IMR-90 (cell line): ENCODE measurements around the gene PIP5K1B. TPM values are rescaled to one million over a fixed set of nuclear protein-coding genes. Genes with fewer than 3 reads are reported as not detected.
A peak's percentile ranks its signal among the peaks of the same experiment; 100 is the strongest.

Experiments
- ATAC-seq: fragments of 200-7000 bp; cut with Tn5 transposase; 2 replicates; pipeline ENCODE4 v1.9.1; 2020; ENCODE audit warnings: low read depth, mild to moderate bottlenecking, moderate library complexity
- BruUV-seq: library from RNA; stranded (reverse); fragments of 400-500 nt; replicated peaks from 2 replicates; lab custom pipeline; 2021; lab: Mats Ljungman, UMichigan
- CTCF ChIA-PET: fragments of 300-600 bp; formaldehyde crosslinking; extraction: SDS; loops from one replicate; lab custom pipeline; 2021; ENCODE audit warnings: antibody characterized with exemption; lab: Yijun Ruan, JAX
- POLR2A ChIA-PET: fragments of 300-600 bp; sonication (Branson Sonifier 250); formaldehyde crosslinking; loops from one replicate; lab custom pipeline; 2022; ENCODE audit warnings: antibody characterized with exemption; ENCODE audit not compliant: unreplicated experiment; lab: Charles Lee
- DNase-seq: peaks from one replicate; pipeline ENCODE4 v3.0.0; 2013
- H2AFZ ChIP-seq: replicated peaks from 2 replicates; pipeline ENCODE3; 2013; ENCODE audit warnings: low read length, mild to moderate bottlenecking; ENCODE audit not compliant: poor library complexity
- H2AK5ac ChIP-seq: 2 replicates; pipeline ENCODE4 v1.6.1; 2013; ENCODE audit warnings: low read depth, low read length, inconsistent platforms
- H2AK9ac ChIP-seq: replicated peaks from 2 replicates; pipeline ENCODE3; 2013; ENCODE audit warnings: mild to moderate bottlenecking, low read depth, low read length, moderate library complexity; ENCODE audit not compliant: poor library complexity
- H2BK120ac ChIP-seq: 2 replicates; pipeline ENCODE4 v1.6.1; 2013; ENCODE audit warnings: low read depth, low read length, inconsistent platforms
- H2BK15ac ChIP-seq: 3 replicates; pipeline ENCODE4 v1.6.1; 2013; ENCODE audit warnings: low read depth, low read length, inconsistent platforms
- H2BK20ac ChIP-seq: 2 replicates; pipeline ENCODE4 v1.6.1; 2013; ENCODE audit warnings: low read depth, mild to moderate bottlenecking, inconsistent platforms, low read length, moderate library complexity
- H2BK5ac ChIP-seq: 2 replicates; pipeline ENCODE4 v1.6.1; 2013; ENCODE audit warnings: mild to moderate bottlenecking, low read depth, low read length, inconsistent platforms; ENCODE audit not compliant: poor library complexity, severe bottlenecking
- H3K14ac ChIP-seq: replicated peaks from 2 replicates; pipeline ENCODE4 v1.6.1; 2013; ENCODE audit warnings: low read depth, low read length, inconsistent platforms
- H3K18ac ChIP-seq: 2 replicates; pipeline ENCODE4 v1.6.1; 2013; ENCODE audit warnings: low read depth, low read length, control low read depth
- H3K23ac ChIP-seq: 2 replicates; pipeline ENCODE4 v1.6.1; 2013; ENCODE audit warnings: low read depth, low read length, inconsistent platforms
- H3K27ac ChIP-seq: 2 replicates; pipeline ENCODE4 v1.5.1; 2013; ENCODE audit warnings: mild to moderate bottlenecking, control low read depth, low read length; ENCODE audit not compliant: insufficient read depth
- H3K27me3 ChIP-seq: 2 replicates; pipeline ENCODE4 v1.6.1; 2013; ENCODE audit warnings: low read length; ENCODE audit not compliant: control insufficient read depth, insufficient read depth
- H3K36me3 ChIP-seq: 2 replicates; pipeline ENCODE4 v1.6.1; 2013; ENCODE audit warnings: low read length, mixed read lengths; ENCODE audit not compliant: control insufficient read depth, insufficient read depth
- H3K4ac ChIP-seq: 2 replicates; pipeline ENCODE4 v1.6.1; 2013; ENCODE audit warnings: low read depth, low read length, inconsistent platforms
- H3K4me1 ChIP-seq: 2 replicates; pipeline ENCODE4 v1.6.1; 2013; ENCODE audit warnings: low read length, mixed read lengths; ENCODE audit not compliant: control insufficient read depth, insufficient read depth
- H3K4me2 ChIP-seq: 2 replicates; pipeline ENCODE4 v1.6.1; 2013; ENCODE audit warnings: low read depth, mild to moderate bottlenecking, control low read depth, low read length, moderate library complexity
- H3K4me3 ChIP-seq: 2 replicates; pipeline ENCODE4 v1.5.1; 2013; ENCODE audit warnings: low read depth, mild to moderate bottlenecking, control low read depth, low read length, moderate library complexity; ENCODE audit not compliant: insufficient read depth
- H3K56ac ChIP-seq: 2 replicates; pipeline ENCODE4 v1.6.1; 2013; ENCODE audit warnings: low read length, inconsistent platforms; ENCODE audit not compliant: insufficient read depth; ENCODE audit errors: extremely low read depth
- H3K79me1 ChIP-seq, 2 experiments: 2 replicates each; pipeline ENCODE4 v1.6.1; 2013; ENCODE audit warnings: low read length in 2 of 2, inconsistent platforms in 1 of 2, low read depth in 1 of 2
- H3K9ac ChIP-seq: 2 replicates; pipeline ENCODE4 v1.6.1; 2013; ENCODE audit warnings: low read depth, low read length, control low read depth
- H3K9me1 ChIP-seq: 2 replicates; pipeline ENCODE4 v1.6.1; 2013; ENCODE audit warnings: low read length, inconsistent platforms; ENCODE audit not compliant: insufficient read depth
- H3K9me3 ChIP-seq: 2 replicates; pipeline ENCODE4 v1.6.1; 2013; ENCODE audit warnings: low read length; ENCODE audit not compliant: control insufficient read depth, insufficient read depth
- H4K20me1 ChIP-seq: 2 replicates; pipeline ENCODE4 v1.6.1; 2013; ENCODE audit warnings: low read length, inconsistent platforms; ENCODE audit not compliant: insufficient read depth
- H4K5ac ChIP-seq: 2 replicates; pipeline ENCODE4 v1.6.1; 2013; ENCODE audit warnings: mild to moderate bottlenecking, low read depth, low read length, control low read depth
- H4K8ac ChIP-seq, 2 experiments: 2 replicates each; pipeline ENCODE4 v1.6.1; 2013; ENCODE audit warnings: low read depth in 2 of 2, low read length in 2 of 2, control low read depth in 1 of 2, inconsistent platforms in 1 of 2
- H4K91ac ChIP-seq: 2 replicates; pipeline ENCODE4 v1.6.1; 2013; ENCODE audit warnings: low read depth, low read length, inconsistent platforms; ENCODE audit not compliant: insufficient read depth
- CEBPB ChIP-seq: IDR thresholded peaks from 2 replicates; pipeline ENCODE4 v1.6.1; 2012; ENCODE audit warnings: low read depth, low read length, improper control_type of control experiment
- RAD21 ChIP-seq: IDR thresholded peaks from 2 replicates; pipeline ENCODE4 v1.6.1; 2012; ENCODE audit warnings: low read length, improper control_type of control experiment
- WGBS, 2 experiments: methylation state at CpG; one replicate each; pipeline versions ENCODE4 v1.1.5 to v1.1.7; 2013; ENCODE audit warnings: missing lambda C conversion rate in 2 of 2; ENCODE audit not compliant: insufficient read length in 1 of 2; ENCODE audit errors: extremely low coverage in 2 of 2; 5-methylcytosine and 5-hydroxymethylcytosine counted together
- dilution Hi-C: fragments of 300-500 bp; cut with HindIII; formaldehyde crosslinking; loops from one replicate; pipeline ENCODE4 v1.14.3; 2018; ENCODE audit warnings: low sequenced_read_pairs; ENCODE audit not compliant: unreplicated experiment
- in situ Hi-C: fragments of 300-500 bp; cut with MboI; formaldehyde crosslinking; loops from 3 replicates; pipeline ENCODE4 v1.14.3; 2019; ENCODE audit warnings: low sequenced_read_pairs, inconsistent platforms, mixed read lengths
- intact Hi-C: fragments of 100-400 bp; cut with micrococcal nuclease; formaldehyde crosslinking; loops from 2 replicates; pipeline ENCODE4 v1.10.0; 2022
- polyA plus RNA-seq, 3 experiments: library from polyadenylated mRNA; depleted of rRNA; stranded (reverse); fragments of >200 nt; gene quantifications; 2 replicates each; pipeline ENCODE4 v1.2.3, GENCODE V29; 2012; ENCODE audit warnings: low replicate concordance in 1 of 3
- total RNA-seq: library from RNA; depleted of rRNA; stranded (reverse); fragments of >200 nt; gene quantifications from 2 replicates; pipeline ENCODE4 v1.2.3, GENCODE V29; 2012
- TF ChIP-seq, protein P1 (sequence below): conservative IDR thresholded peaks from 2 replicates; pipeline ENCODE4 v1.5.1; 2012; ENCODE audit warnings: mild to moderate bottlenecking, low read depth, low read length, improper control_type of control experiment

The PIP5K1B gene
- total and polyA plus RNA-seq, 2 of the 4 experiments (the other 2 are of a cell fraction) = not detected

DNA sequence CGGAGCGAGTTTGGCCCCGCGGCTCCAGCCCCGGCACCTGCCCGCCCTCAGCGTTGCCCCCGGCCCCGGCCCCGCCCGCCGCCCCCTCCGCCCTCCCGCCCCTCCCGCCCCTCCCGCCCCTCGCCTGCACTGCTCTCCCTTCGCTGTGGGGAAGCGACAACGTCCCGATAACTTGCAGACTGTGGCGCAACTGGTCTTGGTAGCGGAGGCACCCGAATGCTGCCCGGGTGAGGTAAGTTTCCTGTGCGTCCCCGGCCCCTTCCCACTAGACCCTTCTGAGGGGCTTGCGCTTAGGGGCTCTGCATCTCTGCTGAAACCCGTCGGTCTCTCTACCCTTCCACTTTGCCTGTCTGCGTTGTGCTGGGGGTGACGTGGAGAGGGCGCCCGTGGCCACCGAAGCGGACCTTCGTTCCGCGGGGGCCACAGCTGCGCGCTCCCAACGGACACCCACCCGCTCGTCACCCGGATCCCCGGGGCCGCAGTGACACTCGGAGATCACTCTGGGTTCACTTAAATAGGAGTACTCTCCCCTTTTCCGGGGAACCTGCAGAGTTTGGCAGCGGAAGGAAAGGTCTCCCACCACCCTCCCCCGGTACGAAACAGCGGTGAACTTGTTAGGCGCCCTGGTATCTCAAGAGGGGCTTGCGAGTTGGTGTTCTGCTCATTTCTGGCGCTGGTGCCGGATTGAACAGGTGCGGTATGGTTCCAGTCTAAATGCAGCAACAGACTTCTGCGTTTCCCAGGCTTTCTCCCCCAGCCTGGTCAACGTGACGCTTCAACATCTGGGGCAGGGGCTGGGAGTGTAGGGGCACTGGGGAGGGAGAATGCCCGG is 707 bp downstream of the PIP5K1B start:
- dilution Hi-C loops (no loop called here), intact Hi-C loops (loop anchor here (10.0 kb wide), 1 partner anchor 319 kb away; no protein-coding TSS in a partner anchor), in situ Hi-C loops (no loop called here)
- peak overlapping the region; percentile 45 for H2AK9ac ChIP-seq
- no peaks in the 10 kb centered on the region for H3K9me1 ChIP-seq
- no peak overlapping the region for H3K4ac ChIP-seq
- peak overlapping the region; percentile 44 for H3K4me3 ChIP-seq
- H2BK20ac ChIP-seq = no peak overlapping the region
- H3K56ac ChIP-seq = no peak overlapping the region
- no peak overlapping the region for H4K5ac ChIP-seq
- ATAC-seq (no peak; the same call in 1 of the 2 replicates), DNase-seq (no peak)
- no peaks in the 10 kb centered on the region for H3K9me3 ChIP-seq
- no peaks in the 10 kb centered on the region for H3K4me1 ChIP-seq
- H3K27ac ChIP-seq = no peak overlapping the region
- CTCF ChIA-PET = no interaction called here
- no peak overlapping the region for H2BK120ac ChIP-seq
- H4K8ac ChIP-seq = no peak overlapping the region
- no peak overlapping the region for H3K14ac ChIP-seq
- no peak overlapping the region for H2BK15ac ChIP-seq
- no TSS peak for BruUV-seq
- H3K18ac ChIP-seq = no peak overlapping the region
- TF ChIP-seq, protein P1, sequence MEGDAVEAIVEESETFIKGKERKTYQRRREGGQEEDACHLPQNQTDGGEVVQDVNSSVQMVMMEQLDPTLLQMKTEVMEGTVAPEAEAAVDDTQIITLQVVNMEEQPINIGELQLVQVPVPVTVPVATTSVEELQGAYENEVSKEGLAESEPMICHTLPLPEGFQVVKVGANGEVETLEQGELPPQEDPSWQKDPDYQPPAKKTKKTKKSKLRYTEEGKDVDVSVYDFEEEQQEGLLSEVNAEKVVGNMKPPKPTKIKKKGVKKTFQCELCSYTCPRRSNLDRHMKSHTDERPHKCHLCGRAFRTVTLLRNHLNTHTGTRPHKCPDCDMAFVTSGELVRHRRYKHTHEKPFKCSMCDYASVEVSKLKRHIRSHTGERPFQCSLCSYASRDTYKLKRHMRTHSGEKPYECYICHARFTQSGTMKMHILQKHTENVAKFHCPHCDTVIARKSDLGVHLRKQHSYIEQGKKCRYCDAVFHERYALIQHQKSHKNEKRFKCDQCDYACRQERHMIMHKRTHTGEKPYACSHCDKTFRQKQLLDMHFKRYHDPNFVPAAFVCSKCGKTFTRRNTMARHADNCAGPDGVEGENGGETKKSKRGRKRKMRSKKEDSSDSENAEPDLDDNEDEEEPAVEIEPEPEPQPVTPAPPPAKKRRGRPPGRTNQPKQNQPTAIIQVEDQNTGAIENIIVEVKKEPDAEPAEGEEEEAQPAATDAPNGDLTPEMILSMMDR = no peak
- TF ChIP-seq CEBPB = no peak
- TF ChIP-seq RAD21 = no peak
- H2BK5ac ChIP-seq = no peak overlapping the region
- no peak overlapping the region for H4K91ac ChIP-seq
- WGBS, 2 experiments = 0% methylated on average over 1 of the region's 62 CpGs; no CpG with 5 or more reads in 1 of the 2 experiments
- no peaks in the 10 kb centered on the region for H3K36me3 ChIP-seq
- POLR2A ChIA-PET = no interaction called here
- H2AK5ac ChIP-seq = no peak overlapping the region
- peaks cover 29% of the 10 kb centered on the region for H3K27me3 ChIP-seq
- H3K79me1 ChIP-seq = no peaks in the 10 kb centered on the region
- no peak overlapping the region for H3K23ac ChIP-seq
- H4K20me1 ChIP-seq = no peaks in the 10 kb centered on the region
- H3K9ac ChIP-seq = no peak overlapping the region
- H3K4me2 ChIP-seq = peak overlapping the region; percentile 83
- peak overlapping the region; percentile 85 for H2AFZ ChIP-seq
